HL-60 (cell line): ENCODE results near the gene ERAS.

Experiments
- CTCF ChIP-seq: IDR thresholded peaks from one replicate; pipeline ENCODE4 v1.5.1; 2011; ENCODE audit warnings: low read length, control low read depth, inconsistent platforms; ENCODE audit not compliant: insufficient read depth
- GABPA ChIP-seq: IDR thresholded peaks from 2 replicates; pipeline ENCODE4 v1.6.1; 2012; ENCODE audit warnings: low read depth
- POLR2AphosphoS5 ChIP-seq: IDR thresholded peaks from 2 replicates; pipeline ENCODE4 v1.6.1; 2012; ENCODE audit warnings: low read depth
- REST ChIP-seq: IDR thresholded peaks from 2 replicates; pipeline ENCODE4 v1.6.1; 2012; ENCODE audit warnings: low read depth; ENCODE audit not compliant: insufficient replicate concordance

- TF ChIP-seq CTCF (no peak), GABPA (no peak), REST (no peak), POLR2AphosphoS5 (no peak)
These were observed 7.4 kb upstream of the ERAS start for GRCh38 chrX:48818866-48819265.
